SK-N-SH treated with all-trans-retinoic acid at 6 μM for 48 hours (cell line): ENCODE results near the gene ZSCAN10.

Experiments
- ARNTL ChIP-seq: fragments of 450-650 bp; formaldehyde crosslinking; IDR thresholded peaks from 2 replicates; pipeline ENCODE4 v1.5.0; 2020; ENCODE audit warnings: low read depth, mild to moderate bottlenecking, moderate library complexity, borderline replicate concordance
- CSRNP3 ChIP-seq: fragments of 250-450 bp; sonication (Bioruptor Pico); IDR thresholded peaks from 2 replicates; pipeline ENCODE4 v1.5.1; 2021; ENCODE audit warnings: mild to moderate bottlenecking, moderate library complexity
- ISL1 ChIP-seq: fragments of 250-450 bp; sonication (Bioruptor Pico); IDR thresholded peaks from 2 replicates; pipeline ENCODE4 v2.1.2; 2022; ENCODE audit warnings: mild to moderate bottlenecking, moderate library complexity
- PPARA ChIP-seq: fragments of 250-450 bp; sonication (Bioruptor Pico); IDR thresholded peaks from 2 replicates; pipeline ENCODE4 v1.5.0; 2020; ENCODE audit warnings: mild to moderate bottlenecking, borderline replicate concordance
- RARB ChIP-seq: fragments of 250-450 bp; sonication (Bioruptor Pico); IDR thresholded peaks from 2 replicates; pipeline ENCODE4 v1.8.0; 2021; ENCODE audit warnings: mild to moderate bottlenecking, moderate library complexity
- TOX ChIP-seq: fragments of 250-450 bp; sonication (Bioruptor Pico); IDR thresholded peaks from 2 replicates; pipeline ENCODE4 v1.8.0; 2021; ENCODE audit warnings: mild to moderate bottlenecking, moderate library complexity, borderline replicate concordance
- ZC3H10 ChIP-seq: fragments of 250-450 bp; sonication (Bioruptor Pico); IDR thresholded peaks from 2 replicates; pipeline ENCODE4 v1.5.1; 2021; ENCODE audit warnings: mild to moderate bottlenecking, moderate library complexity
- ZFP3 ChIP-seq: fragments of 250-450 bp; sonication (Bioruptor Pico); IDR thresholded peaks from 2 replicates; pipeline ENCODE4 v1.5.0; 2020; ENCODE audit warnings: mild to moderate bottlenecking, moderate library complexity
- ZFP30 ChIP-seq: fragments of 450-650 bp; formaldehyde crosslinking; IDR thresholded peaks from 2 replicates; pipeline ENCODE4 v1.5.0; 2022; ENCODE audit warnings: mild to moderate bottlenecking, moderate library complexity
- ZNF70 ChIP-seq: fragments of 450-650 bp; formaldehyde crosslinking; IDR thresholded peaks from 2 replicates; pipeline ENCODE4 v1.5.0; 2020; ENCODE audit warnings: mild to moderate bottlenecking, moderate library complexity
- ZNF8 ChIP-seq: fragments of 450-650 bp; formaldehyde crosslinking; IDR thresholded peaks from 2 replicates; pipeline ENCODE4 v1.5.0; 2020; ENCODE audit warnings: mild to moderate bottlenecking, moderate library complexity
- TF ChIP-seq, protein P1 (sequence below): fragments of 250-450 bp; sonication (Bioruptor Pico); IDR thresholded peaks from 2 replicates; pipeline ENCODE4 v1.8.0; 2020; ENCODE audit warnings: mild to moderate bottlenecking, moderate library complexity, borderline replicate concordance
- TF ChIP-seq, protein P2 (sequence below): fragments of 250-450 bp; sonication (Bioruptor Pico); IDR thresholded peaks from 2 replicates; pipeline ENCODE4 v1.8.0; 2021; ENCODE audit warnings: low read depth, mild to moderate bottlenecking, moderate library complexity, borderline replicate concordance
- TF ChIP-seq, protein P3 (sequence below): fragments of 250-450 bp; sonication (Bioruptor Pico); IDR thresholded peaks from 2 replicates; pipeline ENCODE4 v1.5.1; 2020; ENCODE audit warnings: low read depth, mild to moderate bottlenecking, moderate library complexity

DNA sequence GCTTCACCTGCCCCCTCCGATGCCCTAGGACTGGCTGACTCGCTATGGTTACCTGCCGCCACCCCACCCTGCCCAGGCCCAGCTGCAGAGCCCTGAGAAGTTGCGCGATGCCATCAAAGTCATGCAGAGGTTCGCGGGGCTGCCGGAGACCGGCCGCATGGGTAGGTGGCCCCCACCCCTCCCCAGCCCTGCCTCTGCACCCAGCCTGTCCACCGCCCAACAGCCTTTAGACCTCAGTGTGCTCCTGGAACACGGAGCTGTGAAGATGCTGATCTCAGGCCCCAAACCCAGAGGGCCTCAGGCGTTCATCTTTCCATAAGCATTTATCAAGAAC lies 51.7 kb downstream of the ZSCAN10 start:
- TF ChIP-seq TOX, result no peak
- TF ChIP-seq ZFP3 (CRISPR knock-in tag), result no peak
- no peak for TF ChIP-seq RARB (CRISPR knock-in tag)
- TF ChIP-seq ZFP30 (CRISPR knock-in tag), result no peak
- no peak for TF ChIP-seq PPARA (CRISPR knock-in tag)
- TF ChIP-seq, protein P1, sequence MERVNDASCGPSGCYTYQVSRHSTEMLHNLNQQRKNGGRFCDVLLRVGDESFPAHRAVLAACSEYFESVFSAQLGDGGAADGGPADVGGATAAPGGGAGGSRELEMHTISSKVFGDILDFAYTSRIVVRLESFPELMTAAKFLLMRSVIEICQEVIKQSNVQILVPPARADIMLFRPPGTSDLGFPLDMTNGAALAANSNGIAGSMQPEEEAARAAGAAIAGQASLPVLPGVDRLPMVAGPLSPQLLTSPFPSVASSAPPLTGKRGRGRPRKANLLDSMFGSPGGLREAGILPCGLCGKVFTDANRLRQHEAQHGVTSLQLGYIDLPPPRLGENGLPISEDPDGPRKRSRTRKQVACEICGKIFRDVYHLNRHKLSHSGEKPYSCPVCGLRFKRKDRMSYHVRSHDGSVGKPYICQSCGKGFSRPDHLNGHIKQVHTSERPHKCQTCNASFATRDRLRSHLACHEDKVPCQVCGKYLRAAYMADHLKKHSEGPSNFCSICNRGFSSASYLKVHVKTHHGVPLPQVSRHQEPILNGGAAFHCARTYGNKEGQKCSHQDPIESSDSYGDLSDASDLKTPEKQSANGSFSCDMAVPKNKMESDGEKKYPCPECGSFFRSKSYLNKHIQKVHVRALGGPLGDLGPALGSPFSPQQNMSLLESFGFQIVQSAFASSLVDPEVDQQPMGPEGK (CRISPR knock-in tag), result no peak
- TF ChIP-seq ARNTL (CRISPR knock-in tag), result no peak
- no peak for TF ChIP-seq CSRNP3 (CRISPR knock-in tag)
- no peak for TF ChIP-seq ZC3H10 (CRISPR knock-in tag)
- no peak for TF ChIP-seq ZNF70 (CRISPR knock-in tag)
- no peak for TF ChIP-seq ISL1 (CRISPR knock-in tag)
- TF ChIP-seq, protein P2, sequence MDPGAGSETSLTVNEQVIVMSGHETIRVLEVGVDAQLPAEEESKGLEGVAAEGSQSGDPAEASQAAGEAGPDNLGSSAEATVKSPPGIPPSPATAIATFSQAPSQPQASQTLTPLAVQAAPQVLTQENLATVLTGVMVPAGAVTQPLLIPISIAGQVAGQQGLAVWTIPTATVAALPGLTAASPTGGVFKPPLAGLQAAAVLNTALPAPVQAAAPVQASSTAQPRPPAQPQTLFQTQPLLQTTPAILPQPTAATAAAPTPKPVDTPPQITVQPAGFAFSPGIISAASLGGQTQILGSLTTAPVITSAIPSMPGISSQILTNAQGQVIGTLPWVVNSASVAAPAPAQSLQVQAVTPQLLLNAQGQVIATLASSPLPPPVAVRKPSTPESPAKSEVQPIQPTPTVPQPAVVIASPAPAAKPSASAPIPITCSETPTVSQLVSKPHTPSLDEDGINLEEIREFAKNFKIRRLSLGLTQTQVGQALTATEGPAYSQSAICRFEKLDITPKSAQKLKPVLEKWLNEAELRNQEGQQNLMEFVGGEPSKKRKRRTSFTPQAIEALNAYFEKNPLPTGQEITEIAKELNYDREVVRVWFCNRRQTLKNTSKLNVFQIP (CRISPR knock-in tag), result no peak
- TF ChIP-seq ZNF8, result no peak
- TF ChIP-seq, protein P3, sequence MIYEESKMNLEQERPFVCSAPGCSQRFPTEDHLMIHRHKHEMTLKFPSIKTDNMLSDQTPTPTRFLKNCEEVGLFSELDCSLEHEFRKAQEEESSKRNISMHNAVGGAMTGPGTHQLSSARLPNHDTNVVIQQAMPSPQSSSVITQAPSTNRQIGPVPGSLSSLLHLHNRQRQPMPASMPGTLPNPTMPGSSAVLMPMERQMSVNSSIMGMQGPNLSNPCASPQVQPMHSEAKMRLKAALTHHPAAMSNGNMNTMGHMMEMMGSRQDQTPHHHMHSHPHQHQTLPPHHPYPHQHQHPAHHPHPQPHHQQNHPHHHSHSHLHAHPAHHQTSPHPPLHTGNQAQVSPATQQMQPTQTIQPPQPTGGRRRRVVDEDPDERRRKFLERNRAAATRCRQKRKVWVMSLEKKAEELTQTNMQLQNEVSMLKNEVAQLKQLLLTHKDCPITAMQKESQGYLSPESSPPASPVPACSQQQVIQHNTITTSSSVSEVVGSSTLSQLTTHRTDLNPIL (CRISPR knock-in tag), result no peak
